Gastrocnemius medialis (tissue), 4 donors: ENCODE data around the gene OR1A1.

ENCODE experiments used
- CTCF ChIP-seq, 5 experiments: fragments of 450-650 bp in 3 of 5; fragments of 200-600 bp in 2 of 5; sonication (generic) in 2 of 5; IDR thresholded peaks in 4 of 5; conservative IDR thresholded peaks in 1 of 5; 1 replicate in 4 of 5; 2 replicates in 1 of 5; pipeline ENCODE4 v1.5.1; 2016 to 2019; ENCODE audit warnings: antibody characterized with exemption in 5 of 5, mild to moderate bottlenecking in 3 of 5, moderate library complexity in 3 of 5
- POLR2A ChIP-seq, 2 donors: fragments of 450-650 bp; IDR thresholded peaks; one replicate each; pipeline ENCODE4 v1.6.1; 2017; ENCODE audit warnings: antibody characterized with exemption in 2 of 2, mild to moderate bottlenecking in 2 of 2, moderate library complexity in 2 of 2

GRCh38 chr17:3260600-3260999 is 53.1 kb downstream of the OR1A1 start:
- TF ChIP-seq POLR2A (IDR thresholded peaks at IDR 0.05) (no peak), CTCF (IDR thresholded peaks at IDR 0.05 in 4 of 5, conservative IDR thresholded peaks at IDR 0.05 in 1 of 5) (no peak)
